PC-3 (cell line): ENCODE measurements around the gene HOGA1.
"Not testable (repeated sequence)": the region's sequence is repeated elsewhere in the genome, so short reads cannot be mapped to it uniquely, and the experiment has no call there.

Experiments
- CTCF ChIP-seq: fragments of 300-600 bp; sonication (generic); conservative IDR thresholded peaks from 2 replicates; pipeline ENCODE4 v1.5.1; 2017; ENCODE audit warnings: antibody characterized with exemption, low read depth, mild to moderate bottlenecking, low read length
- EZH2 ChIP-seq: fragments of 300-600 bp; sonication (generic); IDR thresholded peaks from one replicate; pipeline ENCODE4 v1.6.1; 2017; ENCODE audit warnings: antibody characterized with exemption, mild to moderate bottlenecking, low read length; ENCODE audit not compliant: unreplicated experiment
- EZH2phosphoT487 ChIP-seq: fragments of 300-600 bp; sonication (generic); IDR thresholded peaks from 2 replicates; pipeline ENCODE4 v1.6.1; 2018; ENCODE audit warnings: mild to moderate bottlenecking, antibody characterized with exemption, low read length, borderline replicate concordance

GRCh38 chr10:97649405-97649750 is 65.2 kb downstream of the HOGA1 start:
- not testable (repeated sequence) for TF ChIP-seq EZH2phosphoT487, EZH2, CTCF
